OCI-LY7 (cell line): ENCODE data around the gene AKAP7. TPM values are rescaled to one million over a fixed set of nuclear protein-coding genes. Genes with fewer than 3 reads are reported as not detected.

ENCODE experiments used
- BruUV-seq: library from RNA; stranded (reverse); fragments of 400-500 nt; replicated peaks from 2 replicates; lab custom pipeline; 2021; lab: Mats Ljungman, UMichigan
- CTCF ChIA-PET: fragments of 300-600 bp; sonication (Branson Sonifier 250); formaldehyde crosslinking; loops from one replicate; lab custom pipeline; 2022; ENCODE audit warnings: antibody characterized with exemption; ENCODE audit not compliant: unreplicated experiment; lab: Charles Lee
- POLR2A ChIA-PET: fragments of 300-600 bp; sonication (Branson Sonifier 250); formaldehyde crosslinking; loops from one replicate; lab custom pipeline; 2022; ENCODE audit warnings: antibody characterized with exemption; lab: Charles Lee
- DNase-seq: peaks from one replicate; pipeline ENCODE4 v3.0.0-alpha.2; 2015; ENCODE audit warnings: low spot score
- H2AFZ ChIP-seq: fragments of 200-600 bp; sonication (generic), shearing (Covaris generic); 2 replicates; pipeline ENCODE4 v1.6.1; 2014; ENCODE audit warnings: mild to moderate bottlenecking, antibody characterized with exemption, low read length, moderate library complexity
- H3K27ac ChIP-seq: fragments of 200-600 bp; sonication (generic); 2 replicates; pipeline ENCODE4 v1.5.1; 2014; ENCODE audit warnings: mixed run types, low read depth, mild to moderate bottlenecking, moderate library complexity, low read length, inconsistent platforms; ENCODE audit not compliant: poor library complexity, severe bottlenecking
- H3K36me3 ChIP-seq: fragments of 200-600 bp; sonication (generic); 2 replicates; pipeline ENCODE4 v1.6.1; 2014; ENCODE audit warnings: mild to moderate bottlenecking, antibody characterized with exemption, low read length, moderate library complexity, mixed read lengths; ENCODE audit not compliant: insufficient read depth
- H3K4me1 ChIP-seq: fragments of 200-600 bp; sonication (generic); 2 replicates; pipeline ENCODE4 v1.5.1; 2014; ENCODE audit warnings: mild to moderate bottlenecking, low read length; ENCODE audit not compliant: insufficient read depth, poor library complexity, severe bottlenecking
- H3K4me2 ChIP-seq: fragments of 200-600 bp; sonication (generic); 2 replicates; pipeline ENCODE4 v1.6.1; 2014; ENCODE audit warnings: mild to moderate bottlenecking, low read length
- H3K4me3 ChIP-seq: fragments of 200-600 bp; sonication (generic); 2 replicates; pipeline ENCODE4 v1.5.1; 2014; ENCODE audit warnings: mild to moderate bottlenecking, low read depth, low read length; ENCODE audit not compliant: poor library complexity, severe bottlenecking
- H3K79me2 ChIP-seq: fragments of 200-600 bp; sonication (generic); 2 replicates; pipeline ENCODE4 v1.6.1; 2016; ENCODE audit warnings: low read depth, mild to moderate bottlenecking, low read length, moderate library complexity, mixed read lengths; ENCODE audit not compliant: insufficient read depth
- H3K9me2 ChIP-seq: fragments of 200-600 bp; sonication (generic); 2 replicates; pipeline ENCODE4 v1.6.1; 2016; ENCODE audit warnings: mild to moderate bottlenecking, low read length, mixed read lengths; ENCODE audit not compliant: insufficient read depth
- H3K9me3 ChIP-seq: fragments of 200-600 bp; sonication (generic); 2 replicates; pipeline ENCODE4 v1.6.1; 2014; ENCODE audit warnings: mild to moderate bottlenecking, mixed run types, low read length, mixed read lengths
- H4K20me1 ChIP-seq: fragments of 200-600 bp; sonication (generic); 2 replicates; pipeline ENCODE4 v1.6.1; 2014; ENCODE audit warnings: mild to moderate bottlenecking, antibody characterized with exemption, low read length, moderate library complexity, mixed read lengths; ENCODE audit not compliant: insufficient read depth
- EZH2phosphoT487 ChIP-seq: fragments of 200-600 bp; sonication (generic); IDR thresholded peaks from 2 replicates; pipeline ENCODE4 v1.6.1; 2018; ENCODE audit warnings: low read depth, borderline replicate concordance, mild to moderate bottlenecking, mixed run types, antibody characterized with exemption, low read length, moderate library complexity, mixed read lengths
- intact Hi-C: fragments of 100-400 bp; cut with micrococcal nuclease; formaldehyde crosslinking; loops from one replicate; pipeline ENCODE4 v1.10.0; 2022; ENCODE audit not compliant: unreplicated experiment
- total RNA-seq, 2 experiments: library from RNA; depleted of rRNA in 1 of 2; stranded (reverse); fragments of >200 nt in 1 of 2; shearing (Covaris generic) in 1 of 2; gene quantifications; 2 replicates each; pipeline ENCODE4 v1.2.3, GENCODE V29; 2014 to 2022
- TF ChIP-seq, protein P1 (sequence below): fragments of 200-600 bp; sonication (generic); conservative IDR thresholded peaks from 2 replicates; pipeline ENCODE4 v1.5.1; 2014; ENCODE audit warnings: mild to moderate bottlenecking, antibody characterized with exemption, low read length, moderate library complexity, mixed read lengths

AKAP7 gene
- total RNA-seq, 2 experiments from 2014 or later: 5.6 to 6.9 TPM

- H3K36me3 ChIP-seq: no peaks in the 10 kb centered on the region
- H2AFZ ChIP-seq: no peak overlapping the region
- POLR2A ChIA-PET: interaction anchor here (0.5 to 0.8 kb wide), 2 partner anchors 307 to 316 kb away, joined by 3 to 4 read pairs; no protein-coding TSS in a partner anchor
- no peak overlapping the region for H3K27ac ChIP-seq
- no TSS peak for BruUV-seq
- intact Hi-C loops: no loop called here
- no peaks in the 10 kb centered on the region for H3K9me3 ChIP-seq
- no peaks in the 10 kb centered on the region for H4K20me1 ChIP-seq
- H3K4me2 ChIP-seq: no peak overlapping the region
- CTCF ChIA-PET: no interaction called here
- no peak overlapping the region for H3K4me3 ChIP-seq
- no peaks in the 10 kb centered on the region for H3K9me2 ChIP-seq
- TF ChIP-seq, protein P1, sequence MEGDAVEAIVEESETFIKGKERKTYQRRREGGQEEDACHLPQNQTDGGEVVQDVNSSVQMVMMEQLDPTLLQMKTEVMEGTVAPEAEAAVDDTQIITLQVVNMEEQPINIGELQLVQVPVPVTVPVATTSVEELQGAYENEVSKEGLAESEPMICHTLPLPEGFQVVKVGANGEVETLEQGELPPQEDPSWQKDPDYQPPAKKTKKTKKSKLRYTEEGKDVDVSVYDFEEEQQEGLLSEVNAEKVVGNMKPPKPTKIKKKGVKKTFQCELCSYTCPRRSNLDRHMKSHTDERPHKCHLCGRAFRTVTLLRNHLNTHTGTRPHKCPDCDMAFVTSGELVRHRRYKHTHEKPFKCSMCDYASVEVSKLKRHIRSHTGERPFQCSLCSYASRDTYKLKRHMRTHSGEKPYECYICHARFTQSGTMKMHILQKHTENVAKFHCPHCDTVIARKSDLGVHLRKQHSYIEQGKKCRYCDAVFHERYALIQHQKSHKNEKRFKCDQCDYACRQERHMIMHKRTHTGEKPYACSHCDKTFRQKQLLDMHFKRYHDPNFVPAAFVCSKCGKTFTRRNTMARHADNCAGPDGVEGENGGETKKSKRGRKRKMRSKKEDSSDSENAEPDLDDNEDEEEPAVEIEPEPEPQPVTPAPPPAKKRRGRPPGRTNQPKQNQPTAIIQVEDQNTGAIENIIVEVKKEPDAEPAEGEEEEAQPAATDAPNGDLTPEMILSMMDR: no peak
- no peak for TF ChIP-seq EZH2phosphoT487
- no peaks in the 10 kb centered on the region for H3K79me2 ChIP-seq
- no peak for DNase-seq
- no peaks in the 10 kb centered on the region for H3K4me1 ChIP-seq
Observed at GRCh38 chr6:131206463-131207251, 71.4 kb downstream of the AKAP7 start.

GRCh38 chr6:131208787-131209186, 73.5 kb downstream of the AKAP7 start:
- H4K20me1 ChIP-seq: no peaks in the 10 kb centered on the region
- H3K4me2 ChIP-seq: no peak overlapping the region
- TF ChIP-seq, protein P1: no peak
- no peak for TF ChIP-seq EZH2phosphoT487
- no peaks in the 10 kb centered on the region for H3K9me2 ChIP-seq
- H2AFZ ChIP-seq: peak overlapping the region; percentile 47; the same call in 1 of the 2 replicates
- ChIA-PET CTCF (no interaction called here), POLR2A (interaction anchor here (0.5 to 1.3 kb wide), 3 partner anchors 17 to 75 kb away, joined by 3 to 4 read pairs (median 3); no protein-coding TSS in a partner anchor)
- BruUV-seq: no TSS peak
- H3K4me3 ChIP-seq: no peak overlapping the region
- no peaks in the 10 kb centered on the region for H3K36me3 ChIP-seq
- intact Hi-C loops: no loop called here
- no peaks in the 10 kb centered on the region for H3K4me1 ChIP-seq
- no peaks in the 10 kb centered on the region for H3K9me3 ChIP-seq
- H3K27ac ChIP-seq: no peak overlapping the region
- no peak for DNase-seq
- H3K79me2 ChIP-seq: no peaks in the 10 kb centered on the region

DNA sequence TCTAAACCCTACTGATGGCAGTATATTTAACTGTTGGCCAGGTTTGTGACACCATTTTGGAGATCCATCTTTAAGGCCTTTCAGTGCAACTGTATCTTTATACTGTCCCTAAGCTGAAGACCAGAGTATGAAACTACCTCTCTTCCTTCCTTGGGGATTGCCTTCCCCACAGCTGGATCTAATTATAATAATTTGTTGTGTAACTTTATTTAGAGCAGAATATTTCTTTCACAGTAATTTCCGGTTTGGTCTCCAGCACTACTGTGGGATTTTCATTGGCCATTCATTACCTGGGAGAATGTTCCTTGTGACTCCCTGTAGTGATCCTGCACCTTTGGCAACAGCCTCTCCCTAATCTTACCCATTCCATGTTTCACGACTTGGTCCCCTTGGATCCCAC, 75.2 kb downstream of the AKAP7 start:
- H3K4me2 ChIP-seq: no peak overlapping the region
- H4K20me1 ChIP-seq: no peaks in the 10 kb centered on the region
- TF ChIP-seq, protein P1: no peak
- TF ChIP-seq EZH2phosphoT487: no peak
- BruUV-seq: no TSS peak
- ChIA-PET CTCF (no interaction called here), POLR2A (no interaction called here)
- no peak overlapping the region for H3K4me3 ChIP-seq
- H3K9me3 ChIP-seq: no peaks in the 10 kb centered on the region
- H3K36me3 ChIP-seq: no peaks in the 10 kb centered on the region
- no peak overlapping the region for H2AFZ ChIP-seq
- H3K79me2 ChIP-seq: no peaks in the 10 kb centered on the region
- H3K27ac ChIP-seq: no peak overlapping the region
- H3K9me2 ChIP-seq: no peaks in the 10 kb centered on the region
- intact Hi-C loops: no loop called here
- H3K4me1 ChIP-seq: no peaks in the 10 kb centered on the region
- DNase-seq: no peak
